GM23248 (cell line): ENCODE measurements around the gene NHERF1. TPM values are rescaled to one million over a fixed set of nuclear protein-coding genes. Genes with fewer than 3 reads are reported as not detected.

Source experiments
- DNase-seq: peaks from one replicate; pipeline ENCODE4 v3.0.0-alpha.2; 2015
- H2AFZ ChIP-seq: fragments of 200-600 bp; sonication (generic); 2 replicates; pipeline ENCODE4 v1.6.1; 2016; ENCODE audit warnings: antibody characterized with exemption
- H3F3A ChIP-seq: fragments of 200-600 bp; sonication (generic); 2 replicates; pipeline ENCODE4 v1.6.1; 2016; ENCODE audit warnings: mild to moderate bottlenecking, antibody characterized with exemption, mixed run types; ENCODE audit not compliant: insufficient read depth
- H3K27ac ChIP-seq: fragments of 200-600 bp; sonication (generic); 2 replicates; pipeline ENCODE4 v1.5.1; 2016; ENCODE audit warnings: mild to moderate bottlenecking
- H3K27me3 ChIP-seq: fragments of 200-600 bp; sonication (generic); replicated peaks from 2 replicates; pipeline ENCODE4 v1.6.1; 2016; ENCODE audit warnings: mild to moderate bottlenecking; ENCODE audit not compliant: insufficient read depth
- H3K36me3 ChIP-seq: fragments of 200-600 bp; sonication (generic); 2 replicates; pipeline ENCODE4 v1.6.1; 2016; ENCODE audit warnings: low read depth, mild to moderate bottlenecking
- H3K4me1 ChIP-seq: fragments of 200-600 bp; sonication (generic); 2 replicates; pipeline ENCODE4 v1.6.1; 2016; ENCODE audit warnings: mild to moderate bottlenecking; ENCODE audit not compliant: insufficient read depth
- H3K4me2 ChIP-seq: fragments of 200-600 bp; sonication (generic); one replicate; pipeline ENCODE4 v1.6.1; 2016; ENCODE audit warnings: mild to moderate bottlenecking; ENCODE audit not compliant: unreplicated experiment
- H3K4me3 ChIP-seq: fragments of 200-600 bp; sonication (generic); 2 replicates; pipeline ENCODE4 v1.5.1; 2016; ENCODE audit warnings: mild to moderate bottlenecking
- H3K79me2 ChIP-seq: fragments of 200-600 bp; sonication (generic); 2 replicates; pipeline ENCODE4 v1.6.1; 2016; ENCODE audit warnings: mild to moderate bottlenecking; ENCODE audit not compliant: insufficient read depth
- H3K9ac ChIP-seq: fragments of 200-600 bp; sonication (generic); 2 replicates; pipeline ENCODE4 v1.6.1; 2016; ENCODE audit warnings: mild to moderate bottlenecking
- H3K9me2 ChIP-seq: fragments of 200-600 bp; sonication (generic); 2 replicates; pipeline ENCODE4 v1.6.1; 2016; ENCODE audit warnings: mixed run types, mild to moderate bottlenecking, moderate library complexity; ENCODE audit not compliant: insufficient read depth
- H3K9me3 ChIP-seq: fragments of 200-600 bp; sonication (generic); one replicate; pipeline ENCODE4 v1.6.1; 2017; ENCODE audit warnings: low read depth
- H4K20me1 ChIP-seq: fragments of 200-600 bp; sonication (generic); 2 replicates; pipeline ENCODE4 v1.6.0; 2016; ENCODE audit not compliant: insufficient read depth
- EZH2 ChIP-seq: fragments of 200-600 bp; sonication (generic); IDR thresholded peaks from 2 replicates; pipeline ENCODE4 v1.6.1; 2018; ENCODE audit warnings: antibody characterized with exemption, mild to moderate bottlenecking; ENCODE audit not compliant: insufficient read depth, poor library complexity, severe bottlenecking
- EZH2phosphoT487 ChIP-seq: fragments of 200-600 bp; sonication (generic); IDR thresholded peaks from 2 replicates; pipeline ENCODE4 v1.6.1; 2018; ENCODE audit warnings: antibody characterized with exemption, moderate library complexity, mild to moderate bottlenecking, low read depth; ENCODE audit not compliant: insufficient read depth
- WGBS, 2 experiments: methylation state at CpG; one replicate each; pipeline ENCODE4 v1.1.6; 2015 to 2017; ENCODE audit warnings: low lambda C conversion rate in 2 of 2, low coverage in 1 of 2; ENCODE audit errors: missing lambda C conversion rate in 2 of 2; 5-methylcytosine and 5-hydroxymethylcytosine counted together
- in situ Hi-C: fragments of 300-500 bp; cut with MboI; formaldehyde crosslinking; loops from 2 replicates; pipeline ENCODE4 v1.15.0; 2020
- polyA plus RNA-seq: library from polyadenylated mRNA; unstranded; fragments of >200 nt; fragmentation: Nextera tagmentation; extraction: Ambion mirVana; gene quantifications from 2 replicates; pipeline ENCODE4 v1.2.1, GENCODE V29; 2016
- total RNA-seq: library from RNA; depleted of rRNA; stranded (reverse); fragments of >200 nt; shearing (Covaris generic); gene quantifications from 2 replicates; pipeline ENCODE4 v1.2.3, GENCODE V29; 2014

Gene NHERF1
- total and polyA plus RNA-seq, 2 experiments from 2014 or later, result 8.0 to 9.1 TPM

DNA sequence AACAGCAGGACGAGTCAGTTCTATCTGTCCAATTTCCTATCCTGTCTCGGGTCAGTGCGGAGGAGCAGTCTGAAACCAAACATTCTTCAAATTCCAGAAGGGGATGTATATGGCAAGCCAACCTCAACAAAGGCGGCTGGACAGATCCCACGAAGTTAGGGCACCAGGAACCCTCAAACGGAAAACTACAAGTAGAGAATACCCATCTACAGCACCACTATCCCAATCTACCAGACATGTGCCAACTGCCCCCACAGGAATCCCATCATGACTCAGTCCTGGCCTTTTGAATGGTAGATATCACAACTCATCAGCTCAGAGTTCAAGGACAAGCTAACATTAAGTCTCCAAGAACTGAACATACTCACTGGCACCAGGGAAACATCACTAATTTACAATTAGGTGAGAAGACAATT, 25.5 kb downstream of the NHERF1 start:
- Histone ChIP-seq H3F3A (peaks cover 20% of the 10 kb centered on the region), H3K9ac (no peak overlapping the region), H3K27ac (peak overlapping the region; percentile 12; the same call in 1 of the 2 replicates), H3K36me3 (0 out of 2 replicates have a peak, but pooled peaks cover 3% of the 10 kb centered on the region), H2AFZ (no peak overlapping the region), H3K27me3 (no peaks in the 10 kb centered on the region), H3K9me2 (no peaks in the 10 kb centered on the region), H4K20me1 (no peaks in the 10 kb centered on the region), H3K4me1 (peaks cover 25% of the 10 kb centered on the region), H3K4me2 (peak overlapping the region; percentile 28), H3K79me2 (peaks cover 54% of the 10 kb centered on the region), H3K4me3 (peak overlapping the region; percentile 30), H3K9me3 (no peaks in the 10 kb centered on the region)
- in situ Hi-C loops, result no loop called here
- no peak for TF ChIP-seq EZH2phosphoT487
- no peak for TF ChIP-seq EZH2
- 56 to 59% methylated on average over 6 of the region's 6 CpGs for WGBS, 2 experiments
- peak; percentile 66 for DNase-seq

DNA sequence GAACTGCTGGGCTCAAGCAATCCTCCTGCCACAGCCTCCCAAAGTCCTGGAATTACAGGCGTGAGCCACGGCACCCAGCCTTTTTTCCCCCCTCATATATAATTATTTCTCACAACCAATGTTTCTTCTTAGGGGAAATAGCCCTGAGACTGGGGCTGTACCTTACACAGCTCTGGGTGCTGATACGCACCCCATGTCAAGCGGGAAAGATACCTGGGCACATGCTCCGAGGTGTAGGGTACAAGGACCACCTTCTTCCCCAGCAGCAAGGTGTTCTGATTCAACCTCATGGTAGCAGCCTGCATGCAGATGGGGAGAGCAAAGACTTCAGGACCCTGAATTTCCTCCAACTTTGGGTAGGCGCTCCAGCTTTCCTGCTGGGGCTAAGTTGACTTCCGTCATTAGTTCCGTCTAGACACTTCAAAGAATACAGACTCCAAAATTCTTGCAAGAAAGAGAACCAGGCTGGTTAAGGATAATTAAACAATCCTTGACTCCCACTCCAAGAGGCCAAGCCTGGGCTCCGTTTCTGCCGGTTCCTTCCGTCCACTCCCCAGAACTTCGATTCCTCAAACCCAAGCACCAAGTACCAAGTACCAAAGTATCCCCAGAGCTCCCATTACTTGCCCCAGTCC, 27.1 kb downstream of the NHERF1 start:
- TF ChIP-seq EZH2phosphoT487 (no peak), EZH2 (no peak)
- peak overlapping the region; percentile 85 for H2AFZ ChIP-seq
- H3K27ac ChIP-seq, result peak overlapping the region; percentile 49

DNA sequence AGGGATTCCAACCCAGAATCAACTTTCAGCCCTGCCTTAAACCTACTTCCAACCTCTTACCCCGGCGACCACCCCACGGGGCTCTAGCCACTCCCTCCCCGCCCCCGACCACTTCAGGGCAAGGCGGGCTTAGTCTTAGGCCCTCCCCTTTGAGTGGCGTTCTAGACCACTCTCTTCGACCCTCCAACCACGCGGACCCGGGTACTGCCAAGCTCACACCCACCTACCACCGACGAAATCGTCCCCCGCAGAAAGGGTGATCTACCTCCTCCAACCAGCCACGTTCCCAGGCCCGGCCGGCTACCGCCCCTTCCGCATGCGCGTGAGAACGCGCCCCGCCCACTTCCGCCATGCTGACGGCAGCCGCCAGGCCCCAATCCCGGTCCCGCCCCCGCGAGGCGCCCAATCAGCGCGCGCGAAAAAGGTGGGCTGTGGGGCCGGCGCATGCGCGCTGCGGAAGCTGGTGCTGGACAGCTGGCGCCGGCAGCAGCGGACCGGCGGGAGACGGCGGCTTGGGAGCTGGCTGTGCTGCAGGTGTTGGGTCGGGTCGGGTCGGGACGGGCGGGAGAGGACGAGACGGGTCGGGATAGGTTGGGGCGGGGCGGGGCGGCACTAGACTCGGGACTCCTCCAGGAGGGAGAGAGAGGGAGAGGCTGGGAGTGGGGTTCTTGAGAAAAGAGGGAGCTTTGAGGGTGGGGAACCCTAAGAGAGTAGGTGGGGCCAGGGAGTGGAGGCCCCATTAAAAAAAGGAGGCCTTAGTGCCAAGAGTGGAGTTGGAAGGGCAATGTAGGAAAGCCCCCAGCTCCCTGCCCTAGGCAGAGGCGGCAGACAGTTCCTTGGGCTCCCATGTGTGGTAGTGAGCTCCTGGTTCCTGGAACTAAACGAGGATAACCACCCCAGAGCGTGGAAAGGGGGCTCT, 27.9 kb downstream of the NHERF1 start, which contains the start of gene NAT9:
Gene NAT9 (minus strand): TSS at position 302 of the 919 bp plus-strand sequence. CDS start 647 bp downstream, outside the sequence.
- in situ Hi-C loops, result no loop called here
- H4K20me1 ChIP-seq, result no peaks in the 10 kb centered on the region
- no peaks in the 10 kb centered on the region for H3K36me3 ChIP-seq
- H3K9me2 ChIP-seq, result no peaks in the 10 kb centered on the region
- no peaks in the 10 kb centered on the region for H3K9me3 ChIP-seq
- H3F3A ChIP-seq, result peaks cover 10% of the 10 kb centered on the region
- peak within 1 kb of the TSS; percentile 49 for H3K27ac ChIP-seq
- WGBS, 2 experiments, result 1% methylated on average over 56 to 64 of the region's 64 CpGs
- H3K4me2 ChIP-seq, result peak within 1 kb of the TSS; percentile 82
- H3K4me1 ChIP-seq, result peaks cover 25% of the 10 kb centered on the region
- TF ChIP-seq EZH2 (no peak), EZH2phosphoT487 (no peak)
- H3K9ac ChIP-seq, result peak within 1 kb of the TSS; percentile 86
- H2AFZ ChIP-seq, result peak within 1 kb of the TSS; percentile 85
- peaks cover 62% of the 10 kb centered on the region for H3K79me2 ChIP-seq
- peak within 1 kb of the TSS; percentile 84 for H3K4me3 ChIP-seq
- peak; percentile 99 for DNase-seq
- H3K27me3 ChIP-seq, result no peaks in the 10 kb centered on the region

More for the DNA sequence above, 27.1 kb downstream of the NHERF1 start:
- DNase-seq, result peak; percentile 37
- no peaks in the 10 kb centered on the region for H3K9me2 ChIP-seq
- H3K36me3 ChIP-seq, result 0 out of 2 replicates have a peak, but pooled peaks cover 3% of the 10 kb centered on the region
- H4K20me1 ChIP-seq, result no peaks in the 10 kb centered on the region
- peaks cover 62% of the 10 kb centered on the region for H3K79me2 ChIP-seq
- H3K9ac ChIP-seq, result peak overlapping the region; percentile 86
- H3F3A ChIP-seq, result peaks cover 10% of the 10 kb centered on the region
- H3K4me2 ChIP-seq, result peak overlapping the region; percentile 82
- H3K9me3 ChIP-seq, result no peaks in the 10 kb centered on the region
- no peaks in the 10 kb centered on the region for H3K27me3 ChIP-seq
- peaks cover 25% of the 10 kb centered on the region for H3K4me1 ChIP-seq
- in situ Hi-C loops, result no loop called here
- peak overlapping the region; percentile 84 for H3K4me3 ChIP-seq
- WGBS, 2 experiments, result 41 to 43% methylated on average over 12 of the region's 12 CpGs

DNA sequence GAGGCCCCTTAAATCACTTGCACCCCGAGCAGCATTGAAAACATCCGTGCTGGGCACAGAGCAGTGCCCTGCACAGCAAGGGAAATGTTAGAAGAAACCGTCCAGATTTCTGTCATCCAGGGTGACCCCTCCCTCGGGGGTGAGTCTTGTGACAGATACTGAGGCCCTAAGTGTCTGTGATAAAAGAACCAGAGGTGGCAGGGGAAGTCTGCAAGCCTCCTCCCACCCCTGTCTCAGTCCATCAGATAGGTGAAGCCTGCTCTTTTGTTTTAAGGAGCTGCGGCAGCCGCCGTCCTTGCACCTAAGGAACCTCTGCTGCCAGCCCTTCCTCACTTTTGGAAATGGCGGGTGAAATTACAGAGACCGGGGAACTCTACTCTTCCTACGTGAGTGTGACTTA, 28.6 kb downstream of the NHERF1 start:
- peak; percentile 20 for DNase-seq
- Histone ChIP-seq H3K36me3 (no peaks in the 10 kb centered on the region), H3K9me3 (no peaks in the 10 kb centered on the region), H3K27me3 (no peaks in the 10 kb centered on the region), H4K20me1 (no peaks in the 10 kb centered on the region), H3K4me2 (peak overlapping the region; percentile 78), H3K4me1 (peaks cover 25% of the 10 kb centered on the region), H3K27ac (no peak overlapping the region), H3K9ac (peak overlapping the region; percentile 86), H3K9me2 (no peaks in the 10 kb centered on the region), H2AFZ (peak overlapping the region; percentile 46), H3K79me2 (peaks cover 62% of the 10 kb centered on the region), H3K4me3 (peak overlapping the region; percentile 84), H3F3A (peaks cover 10% of the 10 kb centered on the region)
- WGBS, 2 experiments, result 26 to 35% methylated on average over 9 to 10 of the region's 10 CpGs
- TF ChIP-seq EZH2, result no peak
- in situ Hi-C loops, result no loop called here
